GM12873 (cell line): ENCODE data around the gene ZNF213.

Source experiments
- TF ChIP-seq, protein P1 (sequence below): IDR thresholded peaks from 2 replicates; pipeline ENCODE4 v1.5.1; 2012; ENCODE audit warnings: low read depth, mild to moderate bottlenecking, moderate library complexity, low read length, control low read depth; ENCODE audit not compliant: insufficient read depth; ENCODE audit errors: missing control alignments

The ZNF213 gene

DNA sequence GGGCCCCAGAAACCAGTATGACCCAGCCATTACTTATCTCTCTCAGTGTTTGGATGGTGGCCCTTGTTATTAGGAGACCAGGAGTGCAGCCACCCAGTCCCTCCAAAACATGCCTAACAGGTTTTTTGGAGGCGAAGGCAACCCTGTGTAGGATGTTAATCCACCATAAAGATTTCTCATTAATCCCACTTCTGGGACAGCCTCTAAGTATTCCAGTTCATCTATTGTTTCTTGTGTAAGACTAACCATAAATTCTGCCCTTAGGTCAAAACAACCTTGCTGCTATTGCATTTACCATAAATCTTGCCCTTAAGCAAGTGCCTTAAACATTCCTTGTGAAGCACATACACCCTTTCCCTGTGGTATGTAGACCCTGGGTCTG lies 31.7 kb downstream of the ZNF213 start:
- TF ChIP-seq, protein P1, sequence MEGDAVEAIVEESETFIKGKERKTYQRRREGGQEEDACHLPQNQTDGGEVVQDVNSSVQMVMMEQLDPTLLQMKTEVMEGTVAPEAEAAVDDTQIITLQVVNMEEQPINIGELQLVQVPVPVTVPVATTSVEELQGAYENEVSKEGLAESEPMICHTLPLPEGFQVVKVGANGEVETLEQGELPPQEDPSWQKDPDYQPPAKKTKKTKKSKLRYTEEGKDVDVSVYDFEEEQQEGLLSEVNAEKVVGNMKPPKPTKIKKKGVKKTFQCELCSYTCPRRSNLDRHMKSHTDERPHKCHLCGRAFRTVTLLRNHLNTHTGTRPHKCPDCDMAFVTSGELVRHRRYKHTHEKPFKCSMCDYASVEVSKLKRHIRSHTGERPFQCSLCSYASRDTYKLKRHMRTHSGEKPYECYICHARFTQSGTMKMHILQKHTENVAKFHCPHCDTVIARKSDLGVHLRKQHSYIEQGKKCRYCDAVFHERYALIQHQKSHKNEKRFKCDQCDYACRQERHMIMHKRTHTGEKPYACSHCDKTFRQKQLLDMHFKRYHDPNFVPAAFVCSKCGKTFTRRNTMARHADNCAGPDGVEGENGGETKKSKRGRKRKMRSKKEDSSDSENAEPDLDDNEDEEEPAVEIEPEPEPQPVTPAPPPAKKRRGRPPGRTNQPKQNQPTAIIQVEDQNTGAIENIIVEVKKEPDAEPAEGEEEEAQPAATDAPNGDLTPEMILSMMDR, result no peak

GRCh38 chr16:3170440-3171180 lies 35.8 kb downstream of the ZNF213 start:
- TF ChIP-seq, protein P1, result no peak

GRCh38 chr16:3171181-3171854 lies 36.5 kb downstream of the ZNF213 start:
- TF ChIP-seq, protein P1, result no peak

DNA sequence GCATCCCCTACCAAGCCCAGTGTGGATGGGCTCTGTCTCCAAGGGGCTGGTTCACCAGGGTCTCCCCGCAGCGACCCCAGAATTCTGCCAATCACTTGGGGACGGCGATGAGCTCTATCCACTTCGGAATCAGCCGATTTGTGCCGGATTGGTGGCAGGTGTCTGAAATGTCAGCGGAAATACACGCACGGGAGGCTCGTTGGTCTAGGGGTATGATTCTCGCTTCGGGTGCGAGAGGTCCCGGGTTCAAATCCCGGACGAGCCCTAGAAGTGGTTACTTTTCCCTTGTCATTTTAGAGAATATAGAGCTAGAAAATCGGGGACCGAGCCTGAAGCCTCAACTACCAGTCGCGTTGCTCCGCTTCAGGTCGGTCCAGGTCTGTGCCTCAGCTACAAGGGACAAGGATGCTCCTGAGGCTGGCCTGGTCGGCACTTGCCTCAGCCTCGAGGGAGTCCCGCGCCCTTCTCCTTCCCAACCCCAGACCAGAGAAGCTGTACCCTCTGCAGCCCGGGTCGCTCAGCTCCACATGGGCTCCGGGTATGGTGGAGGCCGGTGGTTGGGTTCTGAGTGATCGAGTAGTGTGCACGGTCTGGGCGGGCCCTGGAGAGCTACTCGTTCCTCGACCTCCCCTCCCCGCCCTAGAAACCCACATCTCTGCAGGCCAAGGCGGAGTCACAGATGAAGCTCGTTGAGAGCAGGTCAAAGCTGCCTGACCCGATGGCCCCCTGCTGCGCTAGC lies 37.2 kb downstream of the ZNF213 start:
- TF ChIP-seq, protein P1, result no peak

DNA sequence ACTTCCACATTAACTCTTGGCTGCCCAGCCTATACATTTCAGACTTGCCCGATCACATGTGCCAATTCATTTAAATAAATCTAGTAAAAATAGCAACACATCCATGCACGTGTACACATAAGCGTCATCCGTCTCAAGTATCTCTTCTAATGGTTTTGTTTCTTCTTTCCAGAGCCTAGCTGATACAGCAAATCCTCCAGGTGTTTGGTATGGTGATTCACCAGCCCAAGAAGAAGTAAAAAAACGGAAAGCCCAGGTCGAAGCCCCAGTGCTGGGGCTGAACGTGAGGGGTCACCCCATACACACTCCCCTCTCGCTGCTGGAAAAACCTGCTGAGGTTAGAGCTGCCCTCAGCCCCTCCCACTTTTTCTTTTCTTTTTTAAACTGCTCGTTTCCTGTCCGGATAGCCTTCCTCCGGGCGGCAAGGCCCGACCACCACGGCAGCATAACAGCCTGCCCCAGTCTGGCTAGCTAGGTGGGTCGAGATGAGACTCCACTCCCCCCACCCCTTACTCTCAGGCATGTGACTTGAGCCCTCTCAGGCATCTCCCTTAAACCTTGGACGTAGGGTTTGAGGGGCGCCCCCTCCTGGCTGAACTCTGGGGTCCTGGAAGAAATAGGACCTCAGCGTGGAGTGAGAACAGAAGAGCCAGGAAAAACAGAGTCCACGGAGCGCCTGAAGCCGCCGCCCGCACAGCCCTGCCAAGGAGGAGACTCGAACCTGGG lies 39.2 kb downstream of the ZNF213 start:
- TF ChIP-seq, protein P1, result peak; percentile 44

DNA sequence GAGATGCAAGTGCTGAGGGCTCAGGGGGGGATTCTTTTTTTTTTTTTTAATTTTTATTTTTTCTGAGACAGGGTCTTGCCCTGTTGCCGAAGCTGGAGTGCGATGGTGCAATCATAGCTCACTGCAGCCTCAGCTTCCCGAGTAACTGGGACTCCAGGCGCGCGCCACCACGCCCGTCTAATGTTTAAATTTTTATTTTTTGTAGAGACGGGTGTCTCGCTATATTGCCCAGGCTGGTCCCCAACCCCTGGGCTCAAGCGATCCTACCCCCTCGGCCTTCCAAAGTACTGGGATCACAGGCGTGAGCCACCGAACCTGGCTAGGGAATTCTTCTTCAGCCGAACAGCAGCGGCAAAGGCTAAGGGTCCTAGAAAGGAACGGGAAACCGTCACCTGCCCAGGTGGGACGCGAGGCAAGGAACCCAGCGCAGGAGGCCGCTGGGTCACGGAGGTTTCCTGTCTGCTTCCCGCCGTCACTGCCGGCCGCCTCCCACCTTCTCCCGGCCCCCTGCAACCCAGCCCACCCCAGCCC lies 39.9 kb downstream of the ZNF213 start:
- TF ChIP-seq, protein P1, result no peak
